Body of pancreas (tissue), 4 donors: Measurements from ENCODE around the gene FADS1.

Experiments
- POLR2A ChIP-seq, 3 donors: fragments of 450-650 bp; IDR thresholded peaks; one replicate each; pipeline ENCODE4 v1.6.1; 2016; ENCODE audit warnings: antibody characterized with exemption in 3 of 3, mild to moderate bottlenecking in 2 of 3
- TF ChIP-seq, protein P1 (sequence below), 7 experiments: fragments of 450-650 bp in 4 of 7; fragments of 200-600 bp in 3 of 7; sonication (generic) in 3 of 7; IDR thresholded peaks; one replicate each; pipeline ENCODE4 v1.5.1; 2016 to 2019; ENCODE audit warnings: antibody characterized with exemption in 7 of 7

DNA sequence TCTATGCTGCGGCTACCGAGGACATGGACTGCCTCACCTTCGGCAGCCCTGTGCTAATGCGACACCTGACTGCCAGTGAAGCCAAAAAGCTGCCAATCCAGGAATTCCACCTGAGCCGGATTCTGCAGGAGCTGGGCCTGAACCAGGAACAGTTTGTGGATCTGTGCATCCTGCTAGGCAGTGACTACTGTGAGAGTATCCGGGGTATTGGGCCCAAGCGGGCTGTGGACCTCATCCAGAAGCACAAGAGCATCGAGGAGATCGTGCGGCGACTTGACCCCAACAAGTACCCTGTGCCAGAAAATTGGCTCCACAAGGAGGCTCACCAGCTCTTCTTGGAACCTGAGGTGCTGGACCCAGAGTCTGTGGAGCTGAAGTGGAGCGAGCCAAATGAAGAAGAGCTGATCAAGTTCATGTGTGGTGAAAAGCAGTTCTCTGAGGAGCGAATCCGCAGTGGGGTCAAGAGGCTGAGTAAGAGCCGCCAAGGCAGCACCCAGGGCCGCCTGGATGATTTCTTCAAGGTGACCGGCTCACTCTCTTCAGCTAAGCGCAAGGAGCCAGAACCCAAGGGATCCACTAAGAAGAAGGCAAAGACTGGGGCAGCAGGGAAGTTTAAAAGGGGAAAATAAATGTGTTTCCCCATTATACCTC is 20.8 kb downstream of the FADS1 start:
- TF ChIP-seq, protein P1, sequence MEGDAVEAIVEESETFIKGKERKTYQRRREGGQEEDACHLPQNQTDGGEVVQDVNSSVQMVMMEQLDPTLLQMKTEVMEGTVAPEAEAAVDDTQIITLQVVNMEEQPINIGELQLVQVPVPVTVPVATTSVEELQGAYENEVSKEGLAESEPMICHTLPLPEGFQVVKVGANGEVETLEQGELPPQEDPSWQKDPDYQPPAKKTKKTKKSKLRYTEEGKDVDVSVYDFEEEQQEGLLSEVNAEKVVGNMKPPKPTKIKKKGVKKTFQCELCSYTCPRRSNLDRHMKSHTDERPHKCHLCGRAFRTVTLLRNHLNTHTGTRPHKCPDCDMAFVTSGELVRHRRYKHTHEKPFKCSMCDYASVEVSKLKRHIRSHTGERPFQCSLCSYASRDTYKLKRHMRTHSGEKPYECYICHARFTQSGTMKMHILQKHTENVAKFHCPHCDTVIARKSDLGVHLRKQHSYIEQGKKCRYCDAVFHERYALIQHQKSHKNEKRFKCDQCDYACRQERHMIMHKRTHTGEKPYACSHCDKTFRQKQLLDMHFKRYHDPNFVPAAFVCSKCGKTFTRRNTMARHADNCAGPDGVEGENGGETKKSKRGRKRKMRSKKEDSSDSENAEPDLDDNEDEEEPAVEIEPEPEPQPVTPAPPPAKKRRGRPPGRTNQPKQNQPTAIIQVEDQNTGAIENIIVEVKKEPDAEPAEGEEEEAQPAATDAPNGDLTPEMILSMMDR (IDR thresholded peaks at IDR 0.05): no peak
- TF ChIP-seq POLR2A (IDR thresholded peaks at IDR 0.05): no peak
